Epidermal melanocyte (primary cell): ENCODE data around the gene PIP5K1B.

Source experiments
- DNase-seq: peaks from one replicate; pipeline ENCODE4 v3.0.0; 2011; ENCODE audit warnings: low spot score; ENCODE audit not compliant: insufficient read length

Gene PIP5K1B

DNA sequence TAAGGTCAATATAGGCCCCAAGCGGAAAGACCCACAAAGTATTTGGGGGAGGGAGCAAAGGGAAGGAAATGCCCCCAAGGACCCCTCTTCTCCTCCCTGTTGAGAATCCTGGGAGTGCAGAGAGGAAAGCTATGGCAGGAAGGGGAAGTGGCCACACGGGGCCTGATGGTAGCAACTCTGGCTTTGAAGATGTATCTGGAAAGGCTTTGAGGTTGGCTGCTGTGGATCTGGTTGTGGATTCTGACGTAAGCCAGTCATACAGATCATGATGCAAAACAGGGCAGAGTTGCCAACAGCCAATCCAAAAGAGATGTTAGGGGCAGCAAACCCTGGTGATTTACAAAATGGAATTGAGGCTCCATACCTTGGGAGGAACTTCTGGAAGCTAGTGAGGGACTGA, 200.1 kb downstream of the PIP5K1B start:
- DNase-seq, result no peak

- no peak for DNase-seq
These were observed 202.9 kb downstream of the PIP5K1B start for GRCh38 chr9:68907910-68908309.

DNA sequence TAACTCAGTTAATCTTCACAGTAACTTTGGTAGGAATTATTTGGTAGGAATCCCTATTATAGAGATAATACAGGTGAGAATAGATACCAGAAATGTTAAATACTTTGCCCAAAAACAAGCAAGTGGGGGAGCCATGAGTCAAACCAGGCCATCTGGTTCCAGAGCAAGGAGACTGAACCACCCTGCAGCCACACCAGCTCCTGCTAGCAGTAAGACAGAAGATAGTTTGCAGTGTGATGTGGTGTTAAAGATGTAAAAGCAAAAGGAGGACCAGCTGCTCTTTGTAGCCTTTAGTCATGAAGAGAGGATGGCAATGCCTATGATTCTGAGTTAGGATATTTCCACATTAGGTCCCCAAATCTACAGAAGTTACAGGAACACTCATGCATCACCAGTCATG, 207.5 kb downstream of the PIP5K1B start:
- DNase-seq, result no peak

- no peak for DNase-seq
These were observed 208.0 kb downstream of the PIP5K1B start for GRCh38 chr9:68913054-68913453.

- no peak for DNase-seq
These were observed 209.7 kb downstream of the PIP5K1B start for GRCh38 chr9:68914751-68915150.

GRCh38 chr9:68919661-68920060, 214.6 kb downstream of the PIP5K1B start:
- DNase-seq, result no peak

GRCh38 chr9:68920921-68921320, 215.9 kb downstream of the PIP5K1B start:
- no peak for DNase-seq

DNA sequence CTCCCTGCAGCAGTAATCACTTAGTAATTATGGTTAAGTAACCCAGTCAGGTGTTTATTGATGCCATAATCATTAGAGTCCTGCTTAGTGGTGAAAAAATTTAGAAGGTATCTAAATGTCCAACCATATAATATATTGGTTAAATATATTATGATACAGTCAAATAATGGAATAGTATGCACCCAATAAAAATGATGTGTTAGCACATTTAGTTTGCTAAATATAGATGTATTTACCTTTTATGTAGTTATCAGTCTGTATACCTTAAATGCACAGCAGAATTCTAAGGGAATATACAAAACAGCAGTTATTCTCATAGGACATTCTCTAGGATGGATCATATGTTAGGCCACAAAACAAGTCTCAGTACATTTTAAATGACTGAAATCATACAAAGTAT, 218.4 kb downstream of the PIP5K1B start:
- DNase-seq, result no peak

DNA sequence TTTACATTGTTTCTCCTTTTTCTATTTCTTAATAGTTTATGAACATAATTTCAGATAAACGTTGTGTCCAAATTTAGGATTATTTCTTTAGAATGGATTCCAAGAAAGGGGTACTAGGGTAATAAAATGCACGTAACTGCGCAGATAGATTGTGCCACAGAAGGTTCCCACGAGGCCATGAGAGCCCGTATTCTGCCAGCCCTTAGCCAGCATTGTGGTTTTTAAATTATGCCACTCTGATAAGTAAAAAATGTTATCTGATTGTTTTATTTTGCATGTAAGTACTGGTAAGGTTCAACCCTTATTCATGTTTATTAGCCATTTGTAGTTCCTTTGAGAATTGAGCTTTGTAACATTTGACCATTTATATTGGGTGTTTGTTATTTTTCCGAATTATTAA, 220.1 kb downstream of the PIP5K1B start:
- DNase-seq, result no peak

GRCh38 chr9:68927165-68927564, 222.1 kb downstream of the PIP5K1B start:
- no peak for DNase-seq

DNA sequence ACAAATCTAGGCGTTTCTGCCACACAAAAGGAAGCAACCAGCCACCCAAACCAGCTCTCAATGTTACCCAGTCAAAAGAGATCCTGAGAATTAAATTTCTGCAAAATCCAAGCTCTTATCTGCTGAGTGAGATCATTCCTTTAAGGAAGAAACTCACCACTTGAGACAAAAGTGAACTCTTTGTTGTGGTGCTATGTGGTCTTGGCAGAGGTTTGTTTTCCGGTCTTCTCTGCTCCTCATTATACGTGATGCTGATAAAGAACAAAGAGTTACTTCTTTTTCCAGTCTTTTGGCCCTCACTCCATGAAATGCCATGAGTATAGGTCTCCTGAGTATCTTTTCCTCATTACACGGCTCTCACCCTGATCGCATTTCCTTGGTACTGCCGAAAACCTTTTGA, 226.8 kb downstream of the PIP5K1B start:
- no peak for DNase-seq

DNA sequence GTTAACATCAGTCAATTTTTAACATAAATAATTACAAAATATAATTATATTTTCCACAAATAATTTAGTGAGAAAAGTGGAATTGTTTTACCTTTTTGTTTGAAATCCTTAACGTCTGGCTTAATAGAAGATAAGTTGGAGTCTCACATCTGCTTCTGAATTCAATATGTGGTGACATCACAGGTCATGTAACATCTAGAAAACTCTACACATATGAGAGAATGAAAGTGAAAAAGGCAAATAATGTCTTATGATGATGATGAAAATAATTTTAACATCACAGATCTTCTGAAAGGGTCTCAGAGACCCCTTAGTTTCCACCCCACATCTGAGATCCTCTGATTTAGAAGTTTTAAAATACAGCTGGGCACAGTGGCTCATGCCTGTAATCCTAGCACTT, 227.4 kb downstream of the PIP5K1B start:
- DNase-seq, result no peak

GRCh38 chr9:68933434-68934328, 228.6 kb downstream of the PIP5K1B start:
- DNase-seq, result no peak

- no peak for DNase-seq
These were observed 229.2 kb downstream of the PIP5K1B start for GRCh38 chr9:68934329-68934644.

DNA sequence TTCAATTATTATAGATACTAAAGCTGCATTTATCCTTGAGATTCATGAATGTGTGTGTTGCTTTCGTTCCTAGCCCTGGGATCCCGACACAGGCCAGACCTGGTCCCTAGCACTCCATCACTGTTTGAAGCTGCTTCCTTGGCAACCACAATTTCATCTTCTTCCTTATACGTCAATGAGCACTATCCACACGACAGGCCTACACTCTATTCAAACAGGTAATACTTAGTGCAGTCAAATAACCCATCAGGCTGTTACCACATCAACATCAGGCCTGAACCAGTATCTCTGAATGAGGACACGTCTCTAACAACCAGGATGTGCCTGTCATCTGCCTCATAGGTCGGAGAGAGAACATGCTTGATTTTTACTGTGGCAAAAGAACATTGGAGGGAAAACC, 235.5 kb downstream of the PIP5K1B start:
- DNase-seq, result no peak

DNA sequence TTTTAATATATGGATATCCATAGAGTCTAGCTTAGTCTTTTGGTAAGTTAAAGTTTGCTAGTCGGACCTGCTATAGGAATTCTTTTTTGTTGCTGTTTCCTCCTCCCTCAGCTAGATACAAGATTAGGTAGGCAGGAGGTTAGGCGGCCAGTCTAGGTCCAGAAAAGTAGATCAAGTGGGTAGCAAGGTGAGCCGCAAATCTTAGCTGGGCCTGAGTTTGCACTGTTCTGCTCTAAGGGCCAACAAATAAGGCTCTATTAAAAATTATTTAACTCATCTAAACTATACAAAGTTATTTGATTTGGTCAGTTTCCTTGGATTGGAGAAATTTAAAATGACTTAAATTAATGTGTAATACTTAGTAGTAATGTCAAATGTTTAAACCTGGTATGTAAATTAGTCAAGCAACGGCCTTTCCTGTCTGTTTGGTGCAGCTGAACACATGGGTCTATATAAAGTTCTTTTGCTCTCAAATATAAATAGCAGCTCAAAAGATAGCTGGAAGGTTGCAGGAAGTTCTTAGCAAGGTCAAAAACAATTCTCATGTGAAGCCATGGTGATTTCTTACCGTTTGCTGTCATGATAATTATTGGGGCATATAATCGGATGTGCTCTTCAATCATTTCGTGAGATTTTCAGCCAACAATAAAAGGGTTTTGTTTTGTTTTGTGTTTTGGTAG, 236.9 kb downstream of the PIP5K1B start:
- no peak for DNase-seq

DNA sequence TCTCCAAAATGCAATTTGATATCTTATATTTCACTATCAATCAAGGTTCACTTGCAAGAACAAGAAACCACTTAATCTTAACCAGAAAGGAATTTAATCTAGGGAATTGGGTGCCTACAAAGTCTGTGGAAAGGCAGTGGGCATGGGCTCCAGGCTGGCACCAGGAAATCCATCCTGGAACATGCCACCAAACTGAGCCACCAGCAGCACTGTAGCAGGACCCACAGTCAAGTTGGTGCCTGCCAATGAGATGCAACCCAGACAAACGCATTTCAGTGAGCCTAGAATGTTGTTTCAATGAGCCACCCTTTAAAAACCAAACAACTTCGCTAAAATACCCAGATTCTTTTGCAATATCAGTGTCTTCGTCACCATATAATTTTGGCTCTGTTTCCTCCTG, 237.8 kb downstream of the PIP5K1B start:
- no peak for DNase-seq

- no peak for DNase-seq
These were observed 242.0 kb downstream of the PIP5K1B start for GRCh38 chr9:68947015-68947414.

DNA sequence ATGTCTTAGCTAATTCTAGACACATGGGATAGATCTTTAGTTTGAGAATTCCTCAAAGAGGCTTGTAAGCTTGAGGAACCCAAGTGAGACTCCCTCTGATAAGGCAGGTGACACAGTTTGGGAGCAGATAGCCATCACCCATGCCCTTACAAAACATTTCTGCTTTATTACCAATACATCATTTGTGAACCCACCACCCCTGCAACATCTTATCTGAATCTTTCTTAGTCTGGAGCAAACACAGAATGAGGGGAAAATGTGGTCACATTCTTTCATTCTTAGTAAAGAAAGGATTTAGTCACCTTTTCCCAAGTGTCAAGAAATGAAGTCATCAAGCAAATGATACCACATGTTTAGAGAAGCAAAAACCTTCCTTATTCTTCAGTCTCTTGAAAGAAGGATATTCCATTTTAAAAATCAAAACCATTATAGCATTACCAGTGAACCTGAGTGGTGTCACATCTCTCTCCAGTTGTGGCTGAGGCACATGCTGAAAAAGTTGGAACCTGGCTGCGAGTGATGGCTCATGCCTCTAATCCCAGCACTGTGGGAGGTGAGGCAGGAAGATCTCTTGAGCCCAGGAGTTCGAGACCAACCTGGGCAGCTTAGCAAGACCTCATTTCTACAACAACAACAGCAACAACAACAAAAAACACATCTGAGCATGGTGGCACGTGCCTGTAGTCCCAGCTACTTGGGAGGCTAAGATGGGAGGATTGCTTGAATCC, 243.0 kb downstream of the PIP5K1B start:
- DNase-seq, result no peak

DNA sequence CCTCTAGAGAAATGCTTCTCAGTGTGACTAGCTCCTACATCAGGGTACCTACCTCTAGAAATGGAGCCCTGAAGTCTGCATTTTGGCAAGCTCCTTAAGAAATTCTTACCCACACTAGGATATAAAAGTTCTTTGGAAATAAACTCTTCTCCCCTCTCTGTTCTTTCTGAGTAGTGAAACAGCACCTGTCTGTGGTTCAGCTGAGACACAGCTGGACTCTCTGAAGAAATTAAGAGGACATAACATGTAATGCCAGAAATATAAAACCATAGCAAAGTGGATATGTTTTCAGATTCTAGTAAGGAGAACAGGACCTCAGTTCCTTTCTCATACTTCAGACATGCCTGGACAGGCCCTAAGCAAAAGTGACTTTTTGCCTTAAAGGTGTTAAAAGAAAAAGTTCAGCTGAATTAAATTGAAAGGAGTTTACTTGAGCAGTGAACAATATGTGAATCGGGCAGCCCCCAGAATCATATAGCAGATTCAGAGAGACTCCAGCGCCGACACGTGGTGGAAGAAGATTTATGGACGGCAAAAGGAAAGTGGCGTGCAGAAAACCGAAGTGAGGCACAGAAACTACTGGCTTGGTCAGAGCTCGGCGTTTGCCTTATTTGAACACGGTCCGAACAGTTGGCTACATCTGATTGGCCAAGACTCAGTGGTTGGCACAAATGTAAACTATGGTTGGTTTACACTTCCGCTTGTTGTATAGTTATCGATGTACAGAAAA, 244.4 kb downstream of the PIP5K1B start:
- no peak for DNase-seq

- DNase-seq, result no peak
These were observed 245.1 kb downstream of the PIP5K1B start for GRCh38 chr9:68950188-68950587.

- no peak for DNase-seq
These were observed 245.6 kb downstream of the PIP5K1B start for GRCh38 chr9:68950689-68951088.
